ENCODE measurements around the gene ADRA1B. TPM values are rescaled to one million over a fixed set of nuclear protein-coding genes. Genes with fewer than 3 reads are reported as not detected.

The ADRA1B gene
- total RNA-seq, 2 experiments from 2014 or later: not detected

DNA sequence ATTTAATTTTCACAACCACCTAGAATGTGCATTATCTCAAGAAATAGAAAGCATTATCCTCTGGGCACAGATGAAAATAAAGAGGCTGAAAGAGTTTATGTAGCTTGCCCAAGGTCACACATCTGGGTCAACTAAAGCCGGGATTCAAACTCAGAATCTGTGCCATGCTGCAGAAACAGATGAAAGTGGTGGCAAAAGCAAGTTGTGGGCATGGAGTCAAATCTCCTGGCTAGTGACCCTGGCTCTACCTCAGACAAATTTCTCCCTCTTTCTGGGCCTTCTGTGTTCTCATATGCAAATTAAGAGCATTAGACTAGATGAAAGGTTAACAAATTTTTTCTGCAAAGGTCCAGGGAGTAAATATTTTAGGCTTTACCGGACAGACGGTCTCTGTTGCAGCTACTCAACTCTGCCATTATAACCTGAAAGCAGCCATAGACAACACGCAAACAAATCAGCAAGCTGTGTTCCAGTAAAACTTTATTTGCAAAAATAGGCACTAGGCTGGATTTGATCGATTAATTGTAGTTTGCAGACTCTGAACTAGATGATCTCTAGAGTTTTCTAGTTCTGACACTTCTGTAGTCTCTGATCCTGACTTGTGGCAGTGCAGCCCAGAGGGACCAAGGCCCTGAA, 6.0 kb upstream of the ADRA1B start:
- ATAC-seq (ENCODE audit: poor library complexity) (no peak), DNase-seq (no peak)
- no peaks in the 10 kb centered on the region for H3K36me3 Mint-ChIP-seq (ENCODE audit: low read depth)
- peaks cover 4% of the 10 kb centered on the region for H3K4me1 Mint-ChIP-seq (ENCODE audit: low read depth)
- intact Hi-C loops (cut with DNase I, micrococcal nuclease): loop anchor here in 1 of 2 experiments (10.0 kb wide), 1 partner anchor 756 kb away; no protein-coding TSS in a partner anchor
- ChIA-PET CTCF (no interaction called here), POLR2A (no interaction called here)
- Histone ChIP-seq H3K36me3 (ENCODE audit: insufficient read depth, low read length) (no peaks in the 10 kb centered on the region), H3K4me3 (ENCODE audit: low read length) (no peak overlapping the region), H3K4me1 (ENCODE audit: insufficient read depth, low read length) (no peaks in the 10 kb centered on the region), H3K9me3 (ENCODE audit: control insufficient read depth in 1 of 2, insufficient read depth in 1 of 2, low read length in 2 of 2) (no peaks in the 10 kb centered on the region), H3K27me3 (ENCODE audit: control insufficient read depth in 1 of 2, insufficient read depth in 2 of 2, low read length in 2 of 2) (peaks cover 5 to 20% of the 10 kb centered on the region in 2 experiments), H3K27ac (ENCODE audit: low read depth in 1 of 2, low read length in 2 of 2) (no peak overlapping the region)
- TF ChIP-seq, protein P1, sequence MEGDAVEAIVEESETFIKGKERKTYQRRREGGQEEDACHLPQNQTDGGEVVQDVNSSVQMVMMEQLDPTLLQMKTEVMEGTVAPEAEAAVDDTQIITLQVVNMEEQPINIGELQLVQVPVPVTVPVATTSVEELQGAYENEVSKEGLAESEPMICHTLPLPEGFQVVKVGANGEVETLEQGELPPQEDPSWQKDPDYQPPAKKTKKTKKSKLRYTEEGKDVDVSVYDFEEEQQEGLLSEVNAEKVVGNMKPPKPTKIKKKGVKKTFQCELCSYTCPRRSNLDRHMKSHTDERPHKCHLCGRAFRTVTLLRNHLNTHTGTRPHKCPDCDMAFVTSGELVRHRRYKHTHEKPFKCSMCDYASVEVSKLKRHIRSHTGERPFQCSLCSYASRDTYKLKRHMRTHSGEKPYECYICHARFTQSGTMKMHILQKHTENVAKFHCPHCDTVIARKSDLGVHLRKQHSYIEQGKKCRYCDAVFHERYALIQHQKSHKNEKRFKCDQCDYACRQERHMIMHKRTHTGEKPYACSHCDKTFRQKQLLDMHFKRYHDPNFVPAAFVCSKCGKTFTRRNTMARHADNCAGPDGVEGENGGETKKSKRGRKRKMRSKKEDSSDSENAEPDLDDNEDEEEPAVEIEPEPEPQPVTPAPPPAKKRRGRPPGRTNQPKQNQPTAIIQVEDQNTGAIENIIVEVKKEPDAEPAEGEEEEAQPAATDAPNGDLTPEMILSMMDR (IDR thresholded peaks at IDR 0.05): no peak
- no peak overlapping the region for H3K27ac Mint-ChIP-seq
- no peaks in the 10 kb centered on the region for H3K9me3 Mint-ChIP-seq
- no peak overlapping the region for H3K4me3 Mint-ChIP-seq
- H3K27me3 Mint-ChIP-seq: peaks cover 47% of the 10 kb centered on the region

DNA sequence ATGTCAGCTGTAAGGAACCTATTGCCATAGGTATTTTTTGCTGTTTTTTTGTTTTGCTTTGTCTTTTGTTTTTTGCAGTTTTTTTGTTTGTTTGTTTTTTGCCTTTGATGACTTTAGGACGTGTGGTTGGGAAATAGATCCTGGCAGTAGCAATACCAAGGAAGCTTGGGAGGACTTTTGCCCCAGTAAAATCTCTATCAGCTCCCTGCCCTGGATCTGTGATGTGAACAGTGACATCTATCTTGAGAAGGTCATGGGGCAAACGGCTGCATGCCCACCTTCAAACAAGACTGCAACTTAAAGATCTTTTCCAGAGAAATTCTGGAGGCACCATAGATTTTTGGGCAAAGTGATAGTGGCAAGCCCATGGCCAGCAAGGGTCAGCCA, 5.4 kb upstream of the ADRA1B start:
- CTCF ChIA-PET: no interaction called here

DNA sequence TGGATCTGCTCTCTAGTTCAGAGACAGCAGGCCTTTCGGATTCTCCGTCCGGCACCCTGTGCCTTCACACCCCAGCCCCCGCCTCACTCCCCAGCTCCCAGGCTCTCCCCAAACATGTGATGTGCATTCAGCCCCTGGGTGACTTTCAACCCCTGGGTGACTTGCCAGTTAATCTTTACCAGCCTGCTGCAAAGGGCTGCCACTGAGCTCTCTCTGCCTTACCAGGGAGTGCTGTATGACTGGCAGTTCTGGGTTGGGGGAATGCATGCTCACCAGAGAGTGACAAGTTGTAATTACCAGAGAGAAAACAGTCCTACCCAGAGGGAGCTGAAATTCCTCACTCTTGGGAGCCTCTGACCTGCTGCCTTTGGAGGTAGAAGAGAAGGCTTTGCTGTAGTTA, 4.9 kb upstream of the ADRA1B start:
- Histone ChIP-seq H3K27me3 (ENCODE audit: control insufficient read depth in 1 of 2, insufficient read depth in 2 of 2, low read length in 2 of 2) (peaks cover 9 to 26% of the 10 kb centered on the region in 2 experiments), H3K4me3 (ENCODE audit: low read length) (no peak overlapping the region), H3K9me3 (ENCODE audit: control insufficient read depth in 1 of 2, insufficient read depth in 1 of 2, low read length in 2 of 2) (no peaks in the 10 kb centered on the region), H3K4me1 (ENCODE audit: insufficient read depth, low read length) (peaks cover 3% of the 10 kb centered on the region), H3K27ac (ENCODE audit: low read depth in 1 of 2, low read length in 2 of 2) (no peak overlapping the region), H3K36me3 (ENCODE audit: insufficient read depth, low read length) (no peaks in the 10 kb centered on the region)
- no peak for DNase-seq
- H3K4me1 Mint-ChIP-seq (ENCODE audit: low read depth): peaks cover 4% of the 10 kb centered on the region
- TF ChIP-seq, protein P1 (IDR thresholded peaks at IDR 0.05): no peak
- no peaks in the 10 kb centered on the region for H3K9me3 Mint-ChIP-seq
- H3K36me3 Mint-ChIP-seq (ENCODE audit: low read depth): no peaks in the 10 kb centered on the region
- ChIA-PET POLR2A (no interaction called here), CTCF (no interaction called here)
- ATAC-seq (ENCODE audit: poor library complexity): no peak
- intact Hi-C loops (cut with DNase I, micrococcal nuclease): loop anchor here in 1 of 2 experiments (10.0 kb wide), 1 partner anchor 757 kb away; no protein-coding TSS in a partner anchor
- no peak overlapping the region for H3K27ac Mint-ChIP-seq
- peaks cover 54% of the 10 kb centered on the region for H3K27me3 Mint-ChIP-seq
- no peak overlapping the region for H3K4me3 Mint-ChIP-seq

More for the DNA sequence above, 5.4 kb upstream of the ADRA1B start:
- ATAC-seq (ENCODE audit: poor library complexity): no peak
- TF ChIP-seq, protein P1 (IDR thresholded peaks at IDR 0.05): no peak
- no peaks in the 10 kb centered on the region for H3K9me3 Mint-ChIP-seq
- intact Hi-C loops (cut with DNase I, micrococcal nuclease): loop anchor here in 1 of 2 experiments (10.0 kb wide), 1 partner anchor 756 kb away; no protein-coding TSS in a partner anchor
- peaks cover 1% of the 10 kb centered on the region for H3K4me1 ChIP-seq (ENCODE audit: insufficient read depth, low read length)
- H3K9me3 ChIP-seq (ENCODE audit: control insufficient read depth in 1 of 2, insufficient read depth in 1 of 2, low read length in 2 of 2): no peaks in the 10 kb centered on the region
- H3K27me3 Mint-ChIP-seq: peaks cover 52% of the 10 kb centered on the region
- no peak overlapping the region for H3K4me3 Mint-ChIP-seq
- H3K27ac ChIP-seq (ENCODE audit: low read depth in 1 of 2, low read length in 2 of 2): no peak overlapping the region
- no peaks in the 10 kb centered on the region for H3K36me3 Mint-ChIP-seq (ENCODE audit: low read depth)
- H3K36me3 ChIP-seq (ENCODE audit: insufficient read depth, low read length): no peaks in the 10 kb centered on the region
- H3K27ac Mint-ChIP-seq: no peak overlapping the region
- H3K4me1 Mint-ChIP-seq (ENCODE audit: low read depth): peaks cover 4% of the 10 kb centered on the region
- H3K27me3 ChIP-seq (ENCODE audit: control insufficient read depth in 1 of 2, insufficient read depth in 2 of 2, low read length in 2 of 2): peaks cover 9 to 25% of the 10 kb centered on the region in 2 experiments
- POLR2A ChIA-PET: no interaction called here
- H3K4me3 ChIP-seq (ENCODE audit: low read length): no peak overlapping the region
- DNase-seq: no peak
